Body of pancreas (tissue), 4 donors: ENCODE data around the gene SNCA.

Experiments used
- CTCF ChIP-seq, 7 experiments: fragments of 450-650 bp in 4 of 7; fragments of 200-600 bp in 3 of 7; sonication (generic) in 3 of 7; IDR thresholded peaks; one replicate each; pipeline ENCODE4 v1.5.1; 2016 to 2019; ENCODE audit warnings: antibody characterized with exemption in 7 of 7
- POLR2A ChIP-seq, 3 donors: fragments of 450-650 bp; IDR thresholded peaks; one replicate each; pipeline ENCODE4 v1.6.1; 2016; ENCODE audit warnings: antibody characterized with exemption in 3 of 3, mild to moderate bottlenecking in 2 of 3

GRCh38 chr4:89712827-89713226, 124.1 kb downstream of the SNCA start:
- TF ChIP-seq POLR2A (IDR thresholded peaks at IDR 0.05): no peak
- TF ChIP-seq CTCF (IDR thresholded peaks at IDR 0.05): no peak
